Hindlimb muscle (tissue), 1 donor: ENCODE results near the gene GGTLC1. TPM values are rescaled to one million over a fixed set of nuclear protein-coding genes. Genes with fewer than 3 reads are reported as not detected.

Source experiments
- DNase-seq: peaks from one replicate; pipeline ENCODE4 v3.0.0-alpha.2; 2013
- polyA plus RNA-seq: library from polyadenylated mRNA; unstranded; fragments of 120-200 nt; gene quantifications from one replicate; pipeline ENCODE4 v1.2.1, GENCODE V29; 2013; ENCODE audit not compliant: insufficient read length

Gene GGTLC1
- polyA plus RNA-seq, 1 donor, result not detected

GRCh38 chr20:23963941-23964340, 24.6 kb downstream of the GGTLC1 start:
- no peak for DNase-seq

- no peak for DNase-seq
Measured at GRCh38 chr20:23962272-23962671, 26.3 kb downstream of the GGTLC1 start.

GRCh38 chr20:23959054-23959453, 29.5 kb downstream of the GGTLC1 start:
- no peak for DNase-seq

- DNase-seq, result no peak
Measured at GRCh38 chr20:23955896-23956295, 32.7 kb downstream of the GGTLC1 start.

GRCh38 chr20:23954008-23954745, 34.4 kb downstream of the GGTLC1 start:
- no peak for DNase-seq

- no peak for DNase-seq
Measured at GRCh38 chr20:23946206-23946605, 42.4 kb downstream of the GGTLC1 start.

- no peak for DNase-seq
Measured at GRCh38 chr20:23943304-23943703, 45.3 kb downstream of the GGTLC1 start.

GRCh38 chr20:23939641-23940040, 48.9 kb downstream of the GGTLC1 start:
- DNase-seq, result no peak

- DNase-seq, result no peak
Measured at GRCh38 chr20:23939063-23939462, 49.5 kb downstream of the GGTLC1 start.

GRCh38 chr20:23938118-23938438, 50.5 kb downstream of the GGTLC1 start:
- DNase-seq, result no peak

- peak; percentile 54 for DNase-seq
Measured at GRCh38 chr20:23937303-23938117, 51.1 kb downstream of the GGTLC1 start.

Other genes starting within 250 kb of the GGTLC1 start
- gene CST1, start 237.8 kb downstream of the GGTLC1 start, polyA plus RNA-seq, result not detected
- gene CST2, start 162.1 kb downstream of the GGTLC1 start, polyA plus RNA-seq, result not detected
- gene CST5, start 109.0 kb downstream of the GGTLC1 start, polyA plus RNA-seq, result not detected